G401.6 (cell line): ENCODE measurements around the gene CAMSAP3.
A peak's percentile ranks its signal among the peaks of the same experiment; 100 is the strongest.

Experiments used
- FAIRE-seq: peaks from 2 replicates; lab custom pipeline; 2012; peaks lifted over from hg19 to GRCh38; lab: Jason Lieb, UNC

Gene CAMSAP3

DNA sequence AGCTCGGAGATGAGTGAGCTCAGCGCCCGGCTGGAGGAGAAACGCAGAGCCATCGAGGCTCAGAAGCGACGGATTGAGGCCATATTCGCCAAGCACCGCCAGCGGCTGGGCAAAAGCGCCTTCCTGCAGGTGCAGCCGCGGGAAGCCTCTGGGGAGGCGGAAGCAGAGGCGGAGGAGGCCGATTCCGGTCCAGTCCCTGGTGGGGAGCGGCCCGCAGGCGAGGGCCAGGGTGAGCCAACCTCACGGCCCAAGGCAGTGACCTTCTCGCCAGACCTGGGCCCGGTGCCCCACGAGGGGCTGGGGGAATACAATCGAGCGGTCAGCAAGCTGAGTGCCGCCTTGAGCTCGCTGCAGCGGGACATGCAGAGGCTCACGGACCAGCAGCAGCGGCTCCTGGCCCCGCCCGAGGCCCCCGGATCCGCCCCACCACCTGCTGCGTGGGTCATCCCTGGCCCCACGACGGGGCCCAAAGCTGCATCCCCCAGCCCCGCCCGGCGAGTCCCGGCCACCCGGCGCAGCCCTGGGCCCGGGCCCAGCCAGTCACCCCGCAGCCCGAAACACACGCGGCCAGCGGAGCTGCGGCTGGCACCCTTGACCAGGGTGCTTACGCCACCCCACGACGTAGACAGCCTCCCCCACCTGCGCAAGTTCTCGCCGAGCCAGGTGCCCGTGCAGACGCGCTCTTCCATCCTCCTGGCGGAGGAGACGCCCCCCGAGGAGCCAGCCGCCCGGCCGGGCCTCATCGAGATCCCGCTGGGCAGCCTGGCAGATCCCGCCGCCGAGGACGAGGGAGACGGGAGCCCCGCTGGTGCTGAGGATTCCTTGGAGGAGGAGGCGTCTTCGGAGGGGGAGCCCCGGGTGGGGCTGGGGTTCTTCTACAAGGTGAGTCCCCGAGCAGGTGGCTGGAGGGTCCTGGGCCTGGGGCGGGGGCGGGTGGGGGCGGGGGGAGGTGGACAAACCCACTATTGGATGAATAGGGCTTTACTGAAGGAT is 16.9 kb downstream of the CAMSAP3 start:
- FAIRE-seq, result no peak

DNA sequence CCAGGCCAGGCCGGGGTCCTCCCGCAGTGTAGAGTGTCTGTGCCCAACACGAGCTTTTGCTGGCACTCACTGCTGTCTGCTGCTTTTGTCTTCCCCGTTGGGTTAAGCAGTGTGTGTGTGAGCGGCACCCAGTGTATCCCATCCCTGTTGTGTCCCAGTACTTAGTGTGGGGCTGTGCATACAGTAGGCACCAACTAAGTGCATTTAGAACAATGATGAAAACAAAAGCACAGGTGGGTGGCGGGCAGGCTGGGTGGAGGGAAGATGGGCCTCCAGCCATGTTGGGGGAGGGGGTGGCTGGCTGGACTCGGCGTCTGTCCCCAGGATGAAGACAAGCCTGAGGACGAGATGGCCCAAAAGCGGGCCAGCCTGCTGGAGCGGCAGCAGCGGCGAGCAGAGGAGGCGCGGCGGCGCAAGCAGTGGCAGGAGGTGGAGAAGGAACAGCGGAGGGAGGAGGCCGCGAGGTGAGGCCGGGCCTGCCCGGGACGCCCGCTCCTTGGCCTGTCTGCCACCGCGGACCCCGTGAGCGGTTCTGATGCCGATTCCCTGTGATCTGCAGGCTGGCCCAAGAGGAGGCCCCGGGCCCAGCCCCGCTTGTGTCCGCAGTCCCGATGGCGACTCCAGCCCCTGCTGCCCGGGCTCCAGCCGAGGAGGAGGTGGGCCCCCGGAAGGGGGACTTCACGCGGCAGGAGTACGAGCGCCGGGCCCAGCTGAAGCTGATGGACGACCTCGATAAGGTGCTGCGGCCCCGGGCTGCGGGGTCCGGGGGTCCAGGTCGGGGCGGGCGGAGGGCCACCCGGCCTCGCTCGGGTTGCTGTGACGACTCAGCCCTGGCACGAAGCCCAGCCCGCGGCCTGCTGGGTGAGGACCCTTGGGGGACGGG is 19.4 kb downstream of the CAMSAP3 start:
- no peak for FAIRE-seq

GRCh38 chr19:7617172-7617571 is 21.5 kb downstream of the CAMSAP3 start:
- no peak for FAIRE-seq

GRCh38 chr19:7617735-7618134 is 22.1 kb downstream of the CAMSAP3 start:
- FAIRE-seq, result no peak

- FAIRE-seq, result no peak
Measured at GRCh38 chr19:7618348-7618747, 22.7 kb downstream of the CAMSAP3 start.

DNA sequence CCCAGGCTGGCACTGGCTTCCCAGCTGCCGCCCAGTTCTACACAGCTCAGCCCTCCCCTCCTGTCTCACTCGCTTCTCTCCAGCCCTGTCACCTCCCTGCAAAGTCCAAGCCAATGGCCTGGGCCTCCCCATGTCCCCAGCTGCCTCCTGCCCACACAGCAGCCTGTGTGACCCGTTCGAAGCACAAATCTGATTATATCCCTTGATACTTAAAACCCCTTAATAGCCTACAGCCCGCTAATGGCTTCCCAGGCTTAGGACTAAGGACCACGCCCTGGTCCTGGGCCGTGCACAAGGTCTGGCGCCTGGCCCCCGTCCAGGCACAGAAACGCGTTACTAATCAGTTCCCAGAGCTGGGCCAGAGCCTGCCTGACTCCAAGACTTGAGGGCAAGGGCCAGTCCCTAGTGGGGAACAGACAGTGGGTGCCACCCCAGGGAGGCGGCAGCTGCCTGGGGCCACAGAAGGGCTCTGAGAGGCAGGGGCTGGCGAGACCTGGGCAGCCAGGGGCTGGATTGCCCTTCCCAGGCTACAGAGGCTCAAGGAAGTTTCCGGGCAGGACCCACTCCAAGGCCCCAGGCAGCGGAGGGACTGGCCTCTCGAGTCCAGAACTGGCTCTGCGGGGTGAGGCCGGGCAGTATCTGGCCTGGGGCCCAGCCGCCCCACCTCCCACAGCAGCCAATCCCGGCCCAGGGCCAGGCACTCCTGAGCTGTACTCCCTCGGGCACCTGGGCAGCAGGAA is 23.3 kb downstream of the CAMSAP3 start:
- FAIRE-seq, result no peak

- no peak for FAIRE-seq
Measured at GRCh38 chr19:7619671-7620441, 24.2 kb downstream of the CAMSAP3 start.

GRCh38 chr19:7620442-7621412 is 25.1 kb downstream of the CAMSAP3 start:
- FAIRE-seq, result no peak

DNA sequence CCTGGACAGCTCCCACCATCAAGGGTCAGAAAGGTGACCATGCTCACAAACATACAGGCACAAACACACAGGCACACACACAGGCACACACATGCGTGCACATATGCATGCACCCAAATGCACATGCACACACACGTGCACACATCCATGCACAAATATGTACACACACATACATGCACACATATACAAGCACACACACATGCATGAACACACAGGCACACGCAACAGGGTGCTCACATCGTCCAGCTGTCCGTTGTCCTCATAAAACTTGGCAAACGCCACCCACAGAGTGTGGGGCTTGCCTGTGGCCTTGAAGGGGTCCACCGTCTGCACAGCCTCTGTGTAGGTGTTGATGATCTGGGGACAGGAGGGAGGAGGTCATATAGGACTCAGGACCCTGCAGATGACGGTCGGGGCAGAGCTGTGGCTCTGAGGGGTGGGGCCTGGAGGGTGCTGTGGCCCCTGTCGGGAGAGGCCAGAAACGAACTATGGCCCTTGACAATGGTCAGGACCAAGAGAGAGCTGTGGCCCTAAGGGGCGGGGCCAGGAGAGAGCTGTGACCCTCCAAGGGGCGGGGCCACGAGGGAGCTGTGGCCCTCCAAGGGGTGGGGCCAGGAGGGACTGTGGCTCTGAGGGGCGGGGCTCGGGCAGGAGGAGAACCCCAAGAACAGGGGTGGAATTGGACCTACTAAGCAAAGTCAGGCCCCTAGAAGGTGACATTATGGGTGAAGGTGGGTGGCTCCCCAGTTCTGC is 27.4 kb downstream of the CAMSAP3 start:
- no peak for FAIRE-seq

GRCh38 chr19:7623725-7624603 is 28.3 kb downstream of the CAMSAP3 start:
- FAIRE-seq, result no peak

DNA sequence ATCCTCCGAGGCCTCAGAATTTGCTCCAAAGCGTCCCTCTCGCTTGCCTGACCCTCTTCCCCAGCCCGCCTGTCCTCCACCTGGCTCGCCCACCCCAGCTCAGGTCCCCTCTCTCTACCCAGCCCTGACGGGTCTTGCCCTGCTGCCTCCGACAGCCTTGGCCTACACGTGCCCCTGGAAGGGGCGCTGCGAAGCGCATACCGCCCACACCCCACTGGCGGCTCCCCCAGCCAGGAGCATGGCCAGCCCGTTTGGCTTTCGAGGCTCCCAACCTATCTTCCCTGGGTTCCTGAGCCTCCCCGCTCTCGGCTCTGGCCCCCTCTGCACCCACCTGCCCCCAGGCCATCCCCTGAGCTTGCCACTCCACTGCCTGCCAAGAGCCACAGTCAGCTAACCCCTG is 29.1 kb downstream of the CAMSAP3 start:
- no peak for FAIRE-seq

- FAIRE-seq, result no peak
Measured at GRCh38 chr19:7625763-7626372, 30.2 kb downstream of the CAMSAP3 start.

DNA sequence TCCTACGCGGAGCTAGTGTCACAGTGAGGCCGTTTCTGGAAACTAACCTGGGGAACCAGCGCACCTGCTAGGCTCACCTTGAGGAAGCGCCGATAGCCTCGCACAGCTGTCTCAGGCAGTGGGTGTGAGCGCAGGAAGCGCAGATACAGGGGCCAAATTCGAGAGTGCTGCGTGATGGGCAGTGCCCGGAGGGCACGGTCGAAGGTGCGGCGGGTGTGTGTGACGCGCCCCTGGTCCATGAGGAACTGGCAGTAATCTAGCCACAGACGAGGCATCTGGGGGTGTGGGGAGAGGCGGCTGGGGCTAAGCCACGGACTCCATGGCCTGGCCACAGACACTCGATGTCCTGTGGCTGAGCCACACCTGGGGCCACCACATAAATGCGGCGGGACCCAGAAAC is 31.5 kb downstream of the CAMSAP3 start:
- FAIRE-seq, result no peak

DNA sequence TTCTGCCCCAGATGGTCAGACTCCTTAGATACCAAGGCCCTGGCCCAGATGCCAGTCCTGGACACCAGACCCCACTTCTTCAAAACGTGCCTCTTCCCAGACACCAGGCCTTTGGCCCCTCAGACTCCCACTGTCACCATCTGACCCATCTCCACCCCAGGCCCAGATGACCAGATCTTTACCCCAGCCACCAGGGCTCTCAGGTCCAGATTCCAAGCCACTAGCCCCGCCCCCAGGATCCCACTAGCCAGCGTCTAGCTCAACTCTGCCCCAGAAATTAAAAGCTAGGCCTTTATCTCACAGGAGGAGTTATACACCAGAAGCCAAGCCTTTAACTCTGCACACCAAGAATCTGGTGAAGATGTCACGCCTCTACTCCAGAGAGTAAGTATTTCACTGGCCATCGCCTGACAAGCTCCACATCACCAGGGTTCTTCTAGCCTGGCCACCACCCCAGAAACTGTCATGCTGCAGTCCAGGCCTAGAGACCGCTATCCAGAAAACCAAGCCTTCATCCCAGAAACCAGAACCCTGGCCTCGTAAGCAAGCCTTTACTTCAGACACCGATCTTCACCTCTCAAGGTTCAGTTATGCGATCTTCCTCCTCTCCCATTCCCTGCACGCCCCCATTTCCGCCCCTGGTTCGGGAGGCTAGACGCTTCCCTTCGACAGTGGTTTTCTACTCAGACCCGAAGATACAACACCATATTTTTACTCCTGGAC is 33.1 kb downstream of the CAMSAP3 start:
- no peak for FAIRE-seq

DNA sequence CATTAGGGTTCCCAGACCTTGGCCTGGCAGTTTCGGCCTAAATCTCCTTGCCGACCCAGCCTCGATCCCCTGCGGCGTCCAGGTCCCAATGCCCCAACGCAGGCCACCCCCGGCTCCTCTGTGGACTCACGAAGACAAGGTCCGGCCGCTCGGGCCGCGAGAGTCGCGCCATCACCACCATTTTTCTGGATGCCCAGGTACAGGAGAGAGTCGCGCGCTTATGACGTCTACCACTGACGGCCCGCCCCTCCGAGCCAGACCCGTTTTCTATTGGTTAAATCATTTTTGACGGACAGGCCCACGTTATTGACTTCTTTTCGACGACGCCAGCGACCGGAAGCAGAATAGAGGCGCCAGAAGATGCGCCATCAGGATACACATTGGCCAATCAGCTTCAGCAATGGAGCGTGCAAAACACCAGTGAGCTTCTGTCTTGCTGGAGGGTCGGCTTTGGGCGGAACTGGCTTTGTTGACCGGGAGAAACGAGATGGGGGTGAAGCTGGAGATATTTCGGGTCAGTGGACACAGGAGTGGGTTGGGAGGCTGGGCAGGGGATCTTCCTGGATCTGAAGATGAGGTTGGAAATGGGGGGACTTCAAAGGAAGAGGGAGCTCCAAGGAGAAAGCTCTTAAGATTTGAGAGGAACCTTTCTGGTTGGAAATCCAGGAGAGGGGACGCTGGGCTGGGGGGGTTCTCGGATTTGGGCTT is 33.8 kb downstream of the CAMSAP3 start, which contains the start of the genes PET100 and XAB2:
PET100 (plus strand) TSS at position 447 of the 708 bp plus-strand sequence; CDS start at position 488, 41 bp downstream.
XAB2 (minus strand) TSS at position 199 of the 708 bp plus-strand sequence; CDS start at position 181, 18 bp downstream.
- peak; percentile 99 for FAIRE-seq

GRCh38 chr19:7631577-7631976 is 35.9 kb downstream of the CAMSAP3 start:
- FAIRE-seq, result no peak
